NCI-H1105 treated with DMSO at 0.1 percent for 48 hours (cell line): Measurements from ENCODE around the gene NBEAL2.

ENCODE experiments used
- DNase-seq: peaks from one replicate; lab custom pipeline; 2025; lab: John Stamatoyannopoulos, UW

NBEAL2 gene

GRCh38 chr3:47042231-47042791 is 62.8 kb downstream of the NBEAL2 start:
- DNase-seq, result no peak

DNA sequence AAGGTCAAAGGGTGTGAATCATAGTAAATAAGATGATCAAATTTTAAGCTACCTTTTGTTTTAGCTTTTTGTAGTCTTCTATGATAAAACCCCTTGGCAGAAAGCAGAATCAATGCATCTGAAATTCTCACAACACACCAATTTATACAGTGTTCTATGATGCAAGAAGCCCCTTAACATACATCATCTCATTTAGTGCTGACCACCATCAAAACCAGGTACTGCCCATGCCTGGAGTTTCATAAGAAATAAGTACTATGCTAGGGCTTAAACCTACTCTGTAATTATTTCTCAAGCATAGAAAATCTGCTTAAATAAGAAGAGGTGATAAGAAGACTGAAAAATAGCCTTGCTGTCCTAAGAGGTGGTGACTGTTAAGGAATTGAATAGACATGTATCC is 67.6 kb downstream of the NBEAL2 start:
- DNase-seq, result no peak

- DNase-seq, result no peak
Measured at GRCh38 chr3:47047673-47048072, 68.2 kb downstream of the NBEAL2 start.

DNA sequence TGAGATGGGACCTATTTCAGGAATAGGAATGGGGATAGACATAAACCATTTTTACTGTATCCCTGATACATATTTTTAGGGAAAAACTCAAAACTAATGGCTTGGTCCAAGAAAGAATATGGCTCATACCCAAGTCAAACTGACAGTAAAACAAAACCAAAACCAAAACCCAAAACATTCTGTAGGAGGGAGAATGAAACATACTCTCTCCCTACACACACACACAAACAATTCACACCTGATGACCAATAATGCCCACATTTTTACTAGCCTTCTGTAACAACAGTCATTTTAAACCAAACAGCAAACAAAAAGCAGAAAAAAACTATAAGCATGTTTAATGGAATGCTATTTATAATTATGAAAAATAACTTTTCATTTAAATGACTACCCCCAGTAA is 74.9 kb downstream of the NBEAL2 start:
- DNase-seq, result no peak

- no peak for DNase-seq
Measured at GRCh38 chr3:47056705-47057104, 77.2 kb downstream of the NBEAL2 start.

- DNase-seq, result no peak
Measured at GRCh38 chr3:47057212-47057671, 77.8 kb downstream of the NBEAL2 start.
